NCI-H1417 (cell line): ENCODE data around the gene TBC1D4.
A peak's percentile ranks its signal among the peaks of the same experiment; 100 is the strongest.
"Not testable (repeated sequence)": the region's sequence is repeated elsewhere in the genome, so short reads cannot be mapped to it uniquely, and the experiment has no call there.

Experiments used
- DNase-seq, 3 experiments: peaks; one replicate each; lab custom pipeline; 2025; lab: John Stamatoyannopoulos, UW

TBC1D4 gene

DNA sequence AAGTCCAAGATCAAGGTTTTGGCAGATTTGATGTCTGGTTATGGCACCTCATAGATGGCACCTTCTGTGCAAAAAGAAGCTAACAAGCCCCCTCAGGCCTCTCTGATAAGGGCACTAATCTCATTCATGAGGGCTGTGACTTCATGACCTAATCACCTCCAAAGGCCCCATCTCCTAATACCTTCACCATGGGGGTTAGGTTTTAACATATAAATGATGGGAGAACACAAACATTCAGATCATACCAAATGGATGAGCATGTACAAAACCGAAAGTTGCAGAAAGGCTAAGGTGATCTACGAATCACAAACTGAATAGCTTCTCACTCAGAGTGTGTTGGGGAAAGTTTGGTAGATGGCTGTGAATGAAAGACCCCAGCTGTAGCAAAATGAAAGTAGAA is 217.4 kb downstream of the TBC1D4 start:
- no peak for DNase-seq

DNA sequence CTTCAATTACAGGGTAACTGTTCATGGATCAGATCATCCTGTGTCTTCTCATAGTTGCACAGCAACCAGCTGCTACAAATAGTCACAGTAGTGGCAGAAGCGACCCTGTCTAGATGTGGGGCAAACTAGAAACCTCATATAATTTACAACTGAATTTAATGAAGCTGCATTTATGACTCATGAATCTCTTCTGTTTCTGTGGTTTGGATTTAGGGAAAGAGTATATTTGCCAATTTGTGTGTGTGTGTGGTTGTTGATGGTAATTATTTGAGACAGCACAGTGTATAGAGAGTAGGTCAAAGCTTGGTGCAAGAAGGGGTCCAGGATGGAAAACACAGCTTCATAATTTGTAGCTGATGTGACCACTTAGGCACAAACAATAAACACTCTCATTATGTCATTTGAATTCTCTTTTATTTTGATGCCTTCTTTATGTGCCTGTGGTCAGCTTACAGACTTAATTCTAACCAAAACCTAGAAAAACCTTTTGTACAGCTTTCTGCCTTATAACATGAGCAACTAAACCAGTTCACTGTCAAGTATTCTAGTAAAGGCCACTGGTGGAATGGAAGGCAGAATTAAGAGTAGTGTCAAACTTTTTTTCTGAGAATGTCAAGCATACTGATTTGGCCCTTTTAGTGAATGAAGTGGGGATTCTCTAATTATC is 218.1 kb downstream of the TBC1D4 start:
- DNase-seq: no peak

DNA sequence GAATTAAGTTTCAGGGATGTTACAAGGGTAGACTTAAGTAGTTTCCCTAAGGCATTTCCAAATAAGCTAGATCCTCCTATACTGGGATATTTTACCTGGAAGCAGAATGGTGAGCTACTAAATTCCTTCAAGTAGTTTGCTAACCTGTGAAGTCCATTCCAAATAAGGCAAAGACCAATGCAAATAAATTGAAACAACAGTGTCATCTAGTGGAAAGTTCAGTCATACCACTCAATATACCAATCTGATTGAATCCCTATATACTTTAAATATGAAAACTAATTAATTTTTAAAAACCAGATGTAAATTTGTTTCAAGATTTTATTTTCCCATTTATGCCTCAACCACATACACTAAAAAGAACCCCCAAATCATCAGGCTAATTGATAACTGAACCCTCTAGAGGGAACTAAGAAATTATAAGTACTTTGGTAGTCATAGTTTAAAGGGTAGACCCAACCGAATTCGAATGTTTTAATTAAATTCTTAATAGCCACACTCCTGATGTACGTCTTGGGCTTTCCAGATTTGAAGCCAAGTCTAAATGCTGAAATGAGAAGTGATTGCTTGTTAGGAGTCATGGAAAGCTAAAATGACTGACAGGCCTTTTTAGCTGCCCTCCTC is 223.7 kb downstream of the TBC1D4 start:
- peak in 2 of 3 experiments; percentile 56 to 82 for DNase-seq

DNA sequence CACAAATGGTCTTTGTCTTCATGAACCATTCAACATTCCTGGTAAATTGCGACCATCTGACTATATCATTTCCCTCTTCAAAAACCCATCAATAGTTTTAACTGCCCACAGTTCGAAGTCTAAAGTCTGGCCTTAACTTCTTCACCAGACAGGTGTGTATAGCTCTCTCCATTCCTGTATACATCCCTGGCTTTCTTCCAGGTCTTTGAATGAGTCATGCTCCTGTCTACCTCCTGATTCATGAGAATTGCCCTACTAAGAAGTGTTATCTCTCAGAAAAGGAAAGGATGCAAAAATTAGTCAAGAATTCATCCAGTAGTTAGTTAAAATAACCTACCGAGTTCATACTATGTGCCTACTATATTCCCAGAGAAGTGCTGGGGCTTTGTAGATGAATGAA is 225.0 kb downstream of the TBC1D4 start:
- no peak for DNase-seq

DNA sequence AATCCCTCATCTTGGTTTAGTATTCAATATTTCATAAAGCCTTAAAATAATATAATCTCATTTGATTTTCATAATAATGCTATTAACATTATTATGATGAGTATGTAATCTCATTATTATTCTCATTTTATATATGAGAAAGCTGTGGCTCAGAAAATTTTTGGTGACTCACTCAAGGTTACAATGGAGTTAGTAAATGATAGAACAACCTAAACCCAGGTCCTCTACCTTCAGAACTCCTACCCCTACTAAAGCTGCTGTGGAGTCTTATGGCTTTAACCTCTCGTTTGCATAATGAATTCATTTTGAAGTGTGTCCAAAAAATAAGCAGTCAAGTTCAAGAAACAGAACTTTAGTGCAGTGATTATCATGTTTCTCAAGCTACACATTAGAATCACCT is 226.3 kb downstream of the TBC1D4 start:
- DNase-seq: no peak

DNA sequence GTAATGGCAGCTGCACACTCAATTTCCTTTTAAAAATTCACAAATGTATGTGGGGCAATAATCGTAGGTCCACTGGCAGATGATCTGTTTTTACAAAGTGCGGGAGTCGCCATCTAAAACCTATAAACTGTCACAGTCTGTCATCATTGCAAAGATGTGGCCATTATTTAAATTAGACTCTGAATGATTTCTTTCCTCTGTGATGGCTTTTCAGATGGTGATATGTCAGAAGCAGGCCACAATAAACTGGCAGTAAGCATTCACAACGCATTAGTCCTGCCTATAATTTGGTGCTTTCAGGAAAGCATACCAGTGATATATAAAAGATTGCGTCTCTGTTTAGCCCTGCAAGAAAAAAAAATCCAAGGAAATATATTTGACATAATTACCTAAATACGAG is 226.8 kb downstream of the TBC1D4 start:
- no peak for DNase-seq

DNA sequence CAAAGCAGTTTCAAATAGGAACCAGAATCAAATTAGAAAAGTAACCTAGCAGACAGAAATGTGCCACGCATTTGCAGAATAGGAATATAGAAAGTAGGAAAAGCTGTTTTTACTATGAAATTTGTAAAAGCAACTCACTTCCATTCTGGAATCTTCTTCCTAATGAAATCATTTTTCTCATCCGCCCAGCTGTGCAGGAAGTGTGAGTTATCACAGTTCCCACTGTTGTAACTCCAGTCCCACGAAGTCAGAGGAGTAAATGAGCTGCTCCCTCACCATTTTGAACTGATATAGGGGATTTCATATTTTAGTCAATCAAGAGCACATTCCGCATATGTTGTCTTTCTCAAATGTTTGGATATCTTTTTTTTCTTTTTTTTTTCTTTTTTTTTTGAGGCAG is 230.8 kb downstream of the TBC1D4 start:
- no peak for DNase-seq

DNA sequence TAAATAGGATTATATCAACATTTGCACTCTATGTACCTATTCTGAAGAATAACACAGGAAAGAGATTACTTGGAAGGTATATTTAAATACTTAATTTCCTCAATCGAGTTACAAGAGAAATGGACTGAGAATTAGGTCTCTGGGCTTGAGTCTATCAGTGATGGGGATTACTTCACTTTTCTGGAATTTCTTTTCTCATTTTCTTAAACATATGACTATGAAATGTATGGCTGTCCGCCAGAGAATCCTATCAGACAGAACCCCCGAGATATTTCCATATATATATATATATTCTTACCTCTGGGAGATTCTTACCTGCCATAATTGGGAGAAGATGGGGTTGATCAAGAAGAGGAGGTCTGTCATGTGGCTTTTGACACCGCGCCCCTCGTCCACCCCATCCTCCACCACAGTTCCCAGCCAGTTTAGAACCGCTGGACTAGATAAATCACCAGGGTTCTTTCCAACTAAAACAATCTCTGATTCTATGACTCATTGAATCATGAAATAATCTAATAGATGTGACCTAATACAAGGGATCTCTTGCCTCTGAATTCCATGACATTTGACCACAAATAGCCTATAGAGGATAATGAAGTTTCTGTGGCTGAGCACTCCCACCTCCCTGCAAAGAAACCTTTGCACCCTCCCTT is 231.3 kb downstream of the TBC1D4 start:
- DNase-seq: no peak

DNA sequence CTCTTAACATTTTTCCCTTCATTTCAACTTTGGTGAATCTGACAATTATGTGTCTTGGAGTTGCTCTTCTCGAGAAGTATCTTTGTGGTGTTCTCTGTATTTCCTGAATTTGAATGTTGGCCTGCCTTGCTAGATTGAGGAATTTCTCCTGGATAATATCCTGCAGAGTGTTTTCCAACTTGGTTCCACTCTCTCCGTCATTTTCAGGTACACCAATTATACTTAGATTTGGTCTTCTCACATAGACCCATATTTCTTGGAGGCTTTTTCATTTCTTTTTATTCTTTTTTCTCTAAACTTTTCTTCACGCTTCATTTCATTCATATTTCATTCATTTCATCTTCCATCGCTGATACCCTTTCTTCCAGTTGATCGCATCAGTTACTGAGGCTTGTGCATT is 236.4 kb downstream of the TBC1D4 start:
- DNase-seq: not testable (repeated sequence)

DNA sequence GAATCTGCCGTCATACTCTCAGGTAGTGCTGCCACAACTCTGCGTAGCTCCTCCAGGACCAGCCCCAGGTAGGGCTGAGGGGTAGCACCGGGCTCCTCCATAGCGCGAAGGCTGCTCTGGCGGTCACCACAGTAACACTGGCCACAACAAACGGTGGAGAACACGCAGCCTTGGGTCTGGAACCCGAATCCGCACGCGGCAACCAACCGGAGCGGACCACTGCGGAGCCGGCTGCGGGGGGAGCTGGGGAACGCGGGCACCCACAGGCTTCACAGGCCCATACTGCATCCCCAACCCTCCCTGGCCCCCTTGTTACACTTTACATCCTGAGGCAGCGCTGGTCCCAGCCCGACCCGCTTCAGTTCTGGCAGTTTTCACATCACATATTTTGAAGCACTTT is 241.7 kb downstream of the TBC1D4 start:
- not testable (repeated sequence) for DNase-seq

DNA sequence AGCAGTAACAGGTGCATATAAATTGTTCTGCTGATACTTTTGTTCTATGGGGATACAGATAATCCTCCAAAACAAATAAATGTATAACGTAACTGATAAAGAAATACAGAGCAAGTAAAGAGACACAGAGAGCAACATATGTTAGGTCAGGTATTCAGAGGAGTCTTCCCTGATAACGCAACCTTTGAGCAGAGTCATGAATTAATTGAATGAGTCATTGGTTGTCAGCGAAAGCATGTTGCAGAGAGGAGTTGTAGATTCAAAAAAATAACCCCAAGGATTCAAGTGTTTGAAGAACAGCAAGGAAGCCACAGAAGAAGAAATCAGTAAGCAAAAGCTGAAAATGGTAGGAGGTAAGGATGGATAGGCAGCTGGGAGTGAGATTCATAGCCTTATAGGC is 245.2 kb downstream of the TBC1D4 start:
- DNase-seq: no peak
